Erythroblast (primary cell): ENCODE results near the gene EMC10.

Experiments
- GATA1 ChIP-seq: IDR thresholded peaks from 2 replicates; pipeline ENCODE4 v1.6.1; 2011; ENCODE audit warnings: low read depth, mild to moderate bottlenecking, control low read depth, low read length, moderate library complexity
- POLR2A ChIP-seq: IDR thresholded peaks from 2 replicates; pipeline ENCODE4 v1.6.1; 2011; ENCODE audit warnings: mild to moderate bottlenecking, low read length

DNA sequence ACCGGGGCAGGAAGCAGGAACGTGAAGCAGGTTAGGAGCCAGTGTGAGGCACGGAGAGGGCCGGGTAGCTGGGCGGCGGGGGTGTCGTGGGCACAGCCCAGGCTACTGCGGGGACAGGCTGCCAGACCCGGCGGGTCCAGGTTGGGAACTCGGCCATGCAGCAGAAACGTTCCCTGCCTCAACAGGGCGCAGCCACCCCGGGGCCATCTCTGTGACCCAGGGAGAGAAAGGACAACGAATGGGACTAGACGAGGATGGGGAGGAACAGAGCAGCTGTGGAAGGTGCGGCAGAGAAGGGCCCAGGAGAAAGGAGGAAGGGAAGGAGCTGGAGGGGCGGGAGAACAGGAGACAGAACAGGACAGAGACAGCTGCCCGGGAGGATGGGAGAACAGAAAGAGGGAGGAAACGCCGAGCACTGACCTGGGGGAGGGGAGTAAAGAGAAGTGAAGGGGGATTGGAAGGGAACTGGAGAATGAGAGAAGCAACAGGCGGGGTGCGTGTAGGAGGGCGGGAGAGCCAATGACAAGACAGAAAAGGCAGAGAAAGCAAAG lies 13.2 kb downstream of the EMC10 start:
- TF ChIP-seq POLR2A (no peak), GATA1 (no peak)
